Measurements from ENCODE around the gene ADORA3. TPM values are rescaled to one million over a fixed set of nuclear protein-coding genes. Genes with fewer than 3 reads are reported as not detected.

ADORA3 gene
- polyA plus RNA-seq, 6 donors from 2014 or later = 0.23 to 0.39 TPM; not detected in 4

DNA sequence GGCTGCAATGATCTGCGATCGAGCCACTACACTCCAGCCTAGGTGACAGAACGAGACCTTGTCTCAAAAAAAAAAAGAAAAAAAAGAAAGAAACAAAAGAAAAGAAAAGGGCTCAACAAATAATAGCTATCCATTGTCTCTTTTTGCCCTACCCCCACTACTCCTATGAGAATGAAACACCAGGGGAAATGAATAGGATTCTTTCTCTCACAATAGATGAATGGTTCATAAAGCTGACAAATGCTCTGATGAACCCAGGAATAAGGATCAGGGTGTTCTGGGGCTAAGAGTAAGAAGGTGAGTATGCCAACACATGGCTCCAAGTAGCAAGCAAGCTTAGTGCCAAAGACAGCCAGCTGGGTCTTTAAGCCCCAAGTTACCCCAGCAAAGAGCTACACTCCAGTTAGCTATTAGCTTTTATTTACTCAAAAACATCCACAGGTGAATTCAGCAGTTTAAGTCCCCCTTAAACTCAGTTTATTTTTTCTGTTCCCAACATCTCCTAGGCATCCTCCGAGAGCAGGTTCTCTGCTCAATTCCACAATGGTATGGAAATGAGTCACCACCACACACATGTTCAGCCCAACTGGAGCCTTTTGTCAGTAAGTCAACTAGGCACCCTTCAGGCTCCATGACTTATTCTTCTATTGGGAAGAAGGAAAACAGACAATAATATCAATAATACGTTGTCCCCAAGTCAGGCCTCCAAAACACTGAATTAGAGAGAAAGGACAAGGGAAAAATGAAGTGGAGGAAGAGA lies 4.2 kb downstream of the ADORA3 start:
- Mint-ChIP-seq H3K27me3 (no peaks in the 10 kb centered on the region), H3K4me1 (peaks cover 19 to 20% (median 19%) of the 10 kb centered on the region in 3 donors), H3K4me3 (no peak overlapping the region), H3K36me3 (peaks cover 0 to 6% of the 10 kb centered on the region in 2 donors), H3K9me3 (peaks cover 0 to 11% (median 7%) of the 10 kb centered on the region in 7 donors), H3K27ac (peak overlapping the region in 1 of 6 donors; percentile 64)
- ATAC-seq (ENCODE audit: low read depth in 2 of 2) (no peak), DNase-seq (no peak)

DNA sequence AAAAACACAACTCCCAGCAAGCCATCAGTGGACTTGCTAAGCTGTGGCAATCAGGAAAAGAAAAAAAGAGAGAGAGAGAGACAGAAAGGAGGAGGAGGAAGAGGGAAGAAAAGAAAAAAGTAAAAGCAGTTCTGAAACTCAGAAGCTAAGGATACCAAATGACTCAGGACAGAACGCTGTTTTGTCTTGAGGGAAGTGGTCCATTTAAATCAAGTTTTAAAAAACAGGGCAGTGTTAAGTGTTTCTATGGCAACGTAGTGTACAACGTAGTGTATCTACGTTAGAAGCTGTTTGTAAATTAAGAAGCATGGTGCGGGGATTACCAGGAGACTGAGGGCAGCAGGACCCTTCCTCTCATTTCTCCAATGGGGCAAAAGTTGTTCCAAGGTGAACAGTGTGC lies 5.8 kb downstream of the ADORA3 start:
- no peak for ATAC-seq (ENCODE audit: low read depth in 2 of 2)
- no peaks in the 10 kb centered on the region for H3K27me3 Mint-ChIP-seq
- no peak for DNase-seq
- H3K4me3 Mint-ChIP-seq = no peak overlapping the region
- H3K4me1 Mint-ChIP-seq = peaks cover 2 to 9% (median 6%) of the 10 kb centered on the region in 3 donors
- peaks cover 0 to 6% of the 10 kb centered on the region in 2 donors for H3K36me3 Mint-ChIP-seq
- peaks cover 0 to 11% (median 7%) of the 10 kb centered on the region in 7 donors for H3K9me3 Mint-ChIP-seq
- H3K27ac Mint-ChIP-seq = peak overlapping the region in 2 of 6 donors; percentile 59 to 64

DNA sequence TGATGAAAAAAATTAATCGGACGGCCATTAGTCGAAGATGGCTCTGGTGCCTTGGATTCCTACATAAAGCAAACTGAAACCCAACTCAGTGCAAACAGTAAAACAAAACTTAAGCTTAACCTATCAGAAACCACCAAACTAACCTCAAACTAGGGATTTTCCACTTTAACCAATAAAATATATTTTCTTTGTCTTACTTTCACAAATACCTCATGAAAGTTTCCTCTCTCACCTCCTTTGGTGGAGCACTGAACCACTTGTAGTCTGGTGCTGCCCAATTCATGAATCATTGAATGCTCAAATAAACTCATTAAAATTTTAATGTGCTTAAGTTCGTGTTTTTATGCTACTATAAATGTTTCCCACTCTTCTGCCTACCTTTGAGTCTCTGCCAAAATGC lies 7.0 kb downstream of the ADORA3 start:
- ATAC-seq (ENCODE audit: low read depth in 2 of 2) (peak in 1 of 2 donors; percentile 32), DNase-seq (no peak)
- no peaks in the 10 kb centered on the region for H3K27me3 Mint-ChIP-seq
- H3K36me3 Mint-ChIP-seq = peaks cover 0 to 6% of the 10 kb centered on the region in 2 donors
- H3K27ac Mint-ChIP-seq = peak overlapping the region in 2 of 6 donors; percentile 39 to 52
- peaks cover 0 to 8% (median 4%) of the 10 kb centered on the region in 3 donors for H3K4me1 Mint-ChIP-seq
- no peak overlapping the region for H3K4me3 Mint-ChIP-seq
- peaks cover 0 to 11% (median 7%) of the 10 kb centered on the region in 7 donors for H3K9me3 Mint-ChIP-seq

DNA sequence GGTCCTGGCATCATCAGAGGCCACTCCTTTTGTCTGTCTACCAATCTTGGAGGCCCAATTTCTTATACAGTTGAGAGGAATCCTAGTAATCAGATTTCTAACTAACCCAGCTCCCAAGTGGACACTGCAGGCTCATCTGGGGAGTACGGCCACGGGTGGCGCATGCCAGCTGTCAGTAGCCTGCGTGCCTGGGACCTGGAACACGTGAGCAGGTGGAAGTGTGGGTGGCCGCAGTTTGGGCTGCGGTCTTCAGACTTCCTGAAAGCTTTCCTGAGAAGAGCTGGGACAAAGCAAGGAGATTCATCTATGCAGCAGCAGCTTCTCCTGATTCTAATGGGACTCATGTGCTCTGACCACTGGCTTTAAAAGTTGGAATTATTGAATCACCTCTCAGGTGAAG lies 12.4 kb downstream of the ADORA3 start:
- H3K9me3 Mint-ChIP-seq = peaks cover 0 to 4% (median 2%) of the 10 kb centered on the region in 7 donors
- no peaks in the 10 kb centered on the region for H3K27me3 Mint-ChIP-seq

DNA sequence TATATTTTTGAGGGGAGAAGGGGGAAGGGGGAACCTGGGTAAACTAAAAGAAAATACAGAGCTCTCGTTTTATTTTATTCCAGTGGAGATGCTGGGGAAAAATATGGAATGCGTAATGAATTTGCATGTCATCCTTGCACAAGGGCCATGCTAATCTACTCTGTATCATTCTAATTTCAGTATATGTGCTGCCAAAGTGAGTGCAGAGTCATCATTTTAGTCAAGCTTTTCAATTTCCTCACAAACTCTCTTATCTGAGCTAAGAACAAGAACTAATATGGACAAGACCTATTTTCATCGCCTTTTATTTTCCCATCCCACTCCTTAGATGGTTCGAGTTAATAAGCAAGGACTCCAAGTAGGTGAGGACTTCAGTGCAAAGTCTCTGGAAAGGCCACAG lies 13.2 kb downstream of the ADORA3 start:
- H3K27ac Mint-ChIP-seq = no peak overlapping the region
- no peaks in the 10 kb centered on the region for H3K27me3 Mint-ChIP-seq
- H3K9me3 Mint-ChIP-seq = peaks cover 0 to 1% (median 0%) of the 10 kb centered on the region in 7 donors
- H3K4me3 Mint-ChIP-seq = no peak overlapping the region
- ATAC-seq (ENCODE audit: low read depth in 2 of 2) (no peak), DNase-seq (no peak)
- H3K4me1 Mint-ChIP-seq = no peaks in the 10 kb centered on the region
- no peaks in the 10 kb centered on the region for H3K36me3 Mint-ChIP-seq

More for the DNA sequence above, 12.4 kb downstream of the ADORA3 start:
- DNase-seq = no peak
- no peaks in the 10 kb centered on the region for H3K36me3 Mint-ChIP-seq
- H3K4me1 Mint-ChIP-seq = no peaks in the 10 kb centered on the region
- ATAC-seq (ENCODE audit: low read depth in 2 of 2) = no peak
- H3K27ac Mint-ChIP-seq = no peak overlapping the region
- H3K4me3 Mint-ChIP-seq = peak overlapping the region in 1 of 8 donors; percentile 76

DNA sequence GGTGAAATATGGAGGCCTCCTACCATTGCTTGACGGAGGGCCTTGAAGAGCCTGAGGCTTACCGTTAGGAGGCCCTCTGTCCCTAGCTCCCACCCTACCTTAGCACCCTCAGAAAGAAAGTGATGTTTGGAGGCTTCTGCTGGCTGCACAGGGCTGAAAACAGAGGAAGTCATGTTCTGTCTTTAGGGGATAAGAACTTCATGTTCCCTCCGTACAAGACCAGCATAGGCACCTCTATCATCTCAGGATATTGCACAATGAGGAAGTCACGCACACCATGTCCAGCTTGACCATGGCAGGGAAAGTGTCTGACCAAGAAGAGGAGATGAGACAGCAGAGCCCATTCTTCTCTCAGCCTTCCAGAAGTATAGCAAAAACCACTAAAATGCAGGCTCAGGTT lies 13.8 kb downstream of the ADORA3 start:
- no peak for DNase-seq
- Mint-ChIP-seq H3K9me3 (no peaks in the 10 kb centered on the region), H3K27ac (no peak overlapping the region), H3K36me3 (no peaks in the 10 kb centered on the region), H3K4me3 (no peak overlapping the region), H3K4me1 (no peaks in the 10 kb centered on the region), H3K27me3 (no peaks in the 10 kb centered on the region)
- ATAC-seq (ENCODE audit: low read depth in 2 of 2) = no peak

DNA sequence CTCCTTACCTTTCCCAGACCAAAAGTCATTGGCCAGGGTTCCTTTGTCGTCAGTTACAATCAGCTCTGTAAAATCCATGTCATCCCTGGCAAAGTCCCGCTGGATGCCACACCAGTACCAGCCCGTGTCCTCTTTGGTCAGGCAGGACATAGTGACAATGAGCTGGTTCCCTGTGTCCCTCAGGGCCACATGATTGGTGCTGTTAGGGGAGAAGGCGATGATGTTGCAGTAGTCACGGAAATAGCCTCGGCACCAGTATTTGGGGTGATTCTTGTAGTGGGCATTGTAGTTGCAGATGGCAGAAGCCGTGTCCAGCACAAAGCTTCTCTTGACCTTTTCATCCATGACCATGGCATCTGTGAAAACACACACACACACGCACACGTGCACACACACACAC lies 14.8 kb downstream of the ADORA3 start:
- DNase-seq (no peak), ATAC-seq (ENCODE audit: low read depth in 2 of 2) (no peak)
- peaks cover 0 to 3% (median 0%) of the 10 kb centered on the region in 3 donors for H3K4me1 Mint-ChIP-seq
- H3K27me3 Mint-ChIP-seq = no peaks in the 10 kb centered on the region
- peak overlapping the region in 1 of 6 donors; percentile 48 for H3K27ac Mint-ChIP-seq
- H3K36me3 Mint-ChIP-seq = no peaks in the 10 kb centered on the region
- no peaks in the 10 kb centered on the region for H3K9me3 Mint-ChIP-seq
- H3K4me3 Mint-ChIP-seq = no peak overlapping the region

DNA sequence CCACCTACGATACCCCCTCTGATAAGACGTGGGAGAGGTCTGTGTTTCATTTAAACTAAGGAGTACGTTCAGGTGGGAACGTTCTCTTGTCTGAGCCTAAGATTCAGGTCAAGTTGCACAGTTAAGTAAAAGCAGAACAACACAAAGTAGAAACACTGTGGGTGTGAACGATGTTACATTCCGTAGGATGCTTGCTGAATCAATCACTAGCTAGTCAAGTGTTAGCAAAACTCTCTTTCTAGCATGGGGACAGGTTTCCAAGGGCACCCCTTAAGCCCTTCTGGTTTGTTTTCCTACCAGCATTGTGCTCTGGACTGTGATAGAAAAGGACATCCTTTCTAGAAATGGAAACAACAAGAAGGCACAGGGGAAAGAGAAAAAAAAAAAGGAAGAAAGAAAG lies 16.3 kb downstream of the ADORA3 start:
- Mint-ChIP-seq H3K36me3 (no peaks in the 10 kb centered on the region), H3K27ac (no peak overlapping the region), H3K4me3 (no peak overlapping the region), H3K9me3 (no peaks in the 10 kb centered on the region), H3K27me3 (no peaks in the 10 kb centered on the region), H3K4me1 (peaks cover 0 to 4% (median 0%) of the 10 kb centered on the region in 3 donors)
- ATAC-seq (ENCODE audit: low read depth in 2 of 2) (no peak), DNase-seq (no peak)

DNA sequence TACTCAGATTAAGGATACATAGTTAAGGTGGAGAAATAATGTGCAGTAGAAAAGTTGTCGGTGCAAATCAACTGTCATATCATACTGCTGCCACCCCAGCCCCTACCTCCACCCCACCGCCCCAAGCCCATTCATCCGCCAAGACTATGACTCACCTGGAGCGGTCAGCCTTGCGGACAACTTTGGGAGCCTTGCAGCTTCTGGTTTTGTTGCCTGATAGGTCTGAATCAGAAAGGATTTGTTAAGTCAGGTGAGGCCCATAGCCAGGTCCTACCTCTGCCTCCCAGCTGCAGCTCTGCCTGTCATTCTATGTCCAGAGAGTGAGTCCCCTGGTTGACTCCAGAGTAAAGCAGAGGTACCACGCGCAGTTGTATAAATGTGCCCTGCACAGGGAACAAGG lies 17.0 kb downstream of the ADORA3 start:
- Mint-ChIP-seq H3K9me3 (no peaks in the 10 kb centered on the region), H3K27me3 (no peaks in the 10 kb centered on the region), H3K36me3 (no peaks in the 10 kb centered on the region), H3K4me3 (no peak overlapping the region), H3K4me1 (peaks cover 0 to 9% (median 3%) of the 10 kb centered on the region in 3 donors), H3K27ac (no peak overlapping the region)
- ATAC-seq (ENCODE audit: low read depth in 2 of 2) = no peak
- no peak for DNase-seq

DNA sequence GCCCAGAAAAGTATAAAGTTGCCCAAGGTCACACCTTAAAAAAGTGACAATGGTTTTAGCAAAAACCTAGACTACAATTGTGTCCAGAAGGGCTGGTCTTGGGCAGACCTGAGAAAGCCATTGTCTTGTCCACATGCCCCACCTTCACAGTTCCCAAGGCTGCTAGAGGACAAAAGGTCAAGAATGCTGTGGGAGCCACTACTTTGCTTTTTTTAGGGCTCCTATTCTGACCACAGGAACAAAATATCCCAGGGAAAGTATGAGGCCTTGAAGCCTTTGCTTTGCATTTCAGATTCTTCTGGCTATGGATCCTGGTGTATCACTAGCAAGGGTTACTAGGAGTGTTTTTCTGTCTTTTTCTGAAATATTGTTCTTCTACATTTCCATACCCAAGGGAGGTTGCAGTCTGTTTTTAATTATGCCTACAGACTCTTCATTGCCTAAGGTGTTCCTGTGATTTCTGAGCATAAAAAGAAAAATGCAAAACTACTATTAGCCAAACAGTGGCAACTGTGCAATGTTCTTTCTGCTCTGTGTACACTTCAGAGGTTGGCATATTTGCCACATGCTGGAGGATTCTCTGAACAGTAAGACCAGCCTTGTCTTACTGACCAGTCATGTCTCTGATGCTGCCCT lies 18.9 kb downstream of the ADORA3 start:
- no peak for DNase-seq
- no peaks in the 10 kb centered on the region for H3K27me3 Mint-ChIP-seq
- peak overlapping the region in 2 of 6 donors; percentile 58 to 63 for H3K27ac Mint-ChIP-seq
- H3K36me3 Mint-ChIP-seq = no peaks in the 10 kb centered on the region
- ATAC-seq (ENCODE audit: low read depth in 2 of 2) = no peak
- peaks cover 11 to 21% (median 15%) of the 10 kb centered on the region in 3 donors for H3K4me1 Mint-ChIP-seq
- H3K9me3 Mint-ChIP-seq = no peaks in the 10 kb centered on the region
- no peak overlapping the region for H3K4me3 Mint-ChIP-seq

DNA sequence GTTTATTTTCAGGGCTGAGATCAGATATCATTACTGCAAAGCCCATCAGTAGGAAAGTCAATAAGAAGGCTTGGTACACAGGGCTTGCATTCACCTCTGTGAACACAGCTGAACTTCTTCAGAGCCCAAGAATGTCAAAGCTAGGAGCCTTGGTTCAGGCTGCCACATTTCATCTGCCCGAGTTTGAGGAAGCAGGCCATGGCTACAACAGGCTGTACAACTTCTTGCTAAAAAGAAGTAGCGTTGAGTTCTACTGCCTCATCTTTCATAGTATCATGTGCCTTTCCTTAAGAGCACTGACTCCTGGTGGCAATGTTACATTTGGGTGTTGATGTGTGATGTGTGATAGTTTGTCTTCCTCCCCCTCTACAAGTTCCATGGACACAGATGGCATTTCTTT lies 19.6 kb downstream of the ADORA3 start:
- Mint-ChIP-seq H3K27ac (peak overlapping the region in 1 of 6 donors; percentile 24), H3K4me3 (no peak overlapping the region), H3K27me3 (no peaks in the 10 kb centered on the region), H3K4me1 (peaks cover 11 to 21% (median 15%) of the 10 kb centered on the region in 3 donors), H3K36me3 (no peaks in the 10 kb centered on the region), H3K9me3 (no peaks in the 10 kb centered on the region)
- DNase-seq = no peak
- ATAC-seq (ENCODE audit: low read depth in 2 of 2) = no peak

DNA sequence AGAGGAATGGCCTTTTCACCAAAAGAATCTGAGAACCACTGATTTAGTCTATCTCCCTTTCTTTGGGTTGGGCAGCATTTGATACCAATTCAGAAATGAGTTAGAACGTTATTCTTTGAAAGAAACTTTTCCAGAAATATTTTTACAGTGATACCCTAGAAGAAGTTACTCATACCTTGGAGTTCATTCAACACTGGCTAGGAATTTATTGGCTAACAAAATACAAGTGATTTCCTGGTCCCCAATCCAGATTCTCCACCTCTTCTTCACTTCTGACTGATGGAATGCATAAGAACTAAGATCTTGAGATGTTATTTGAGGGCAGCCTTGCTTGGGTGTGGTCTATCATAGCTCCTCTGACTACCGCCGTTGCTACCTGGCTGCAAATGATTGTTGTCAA lies 20.3 kb downstream of the ADORA3 start:
- no peak for DNase-seq
- H3K4me1 Mint-ChIP-seq = peaks cover 16 to 26% (median 19%) of the 10 kb centered on the region in 3 donors
- no peak overlapping the region for H3K27ac Mint-ChIP-seq
- H3K4me3 Mint-ChIP-seq = no peak overlapping the region
- peaks cover 2 to 4% of the 10 kb centered on the region in 2 donors for H3K36me3 Mint-ChIP-seq
- no peaks in the 10 kb centered on the region for H3K27me3 Mint-ChIP-seq
- ATAC-seq (ENCODE audit: low read depth in 2 of 2) = no peak
- no peaks in the 10 kb centered on the region for H3K9me3 Mint-ChIP-seq

DNA sequence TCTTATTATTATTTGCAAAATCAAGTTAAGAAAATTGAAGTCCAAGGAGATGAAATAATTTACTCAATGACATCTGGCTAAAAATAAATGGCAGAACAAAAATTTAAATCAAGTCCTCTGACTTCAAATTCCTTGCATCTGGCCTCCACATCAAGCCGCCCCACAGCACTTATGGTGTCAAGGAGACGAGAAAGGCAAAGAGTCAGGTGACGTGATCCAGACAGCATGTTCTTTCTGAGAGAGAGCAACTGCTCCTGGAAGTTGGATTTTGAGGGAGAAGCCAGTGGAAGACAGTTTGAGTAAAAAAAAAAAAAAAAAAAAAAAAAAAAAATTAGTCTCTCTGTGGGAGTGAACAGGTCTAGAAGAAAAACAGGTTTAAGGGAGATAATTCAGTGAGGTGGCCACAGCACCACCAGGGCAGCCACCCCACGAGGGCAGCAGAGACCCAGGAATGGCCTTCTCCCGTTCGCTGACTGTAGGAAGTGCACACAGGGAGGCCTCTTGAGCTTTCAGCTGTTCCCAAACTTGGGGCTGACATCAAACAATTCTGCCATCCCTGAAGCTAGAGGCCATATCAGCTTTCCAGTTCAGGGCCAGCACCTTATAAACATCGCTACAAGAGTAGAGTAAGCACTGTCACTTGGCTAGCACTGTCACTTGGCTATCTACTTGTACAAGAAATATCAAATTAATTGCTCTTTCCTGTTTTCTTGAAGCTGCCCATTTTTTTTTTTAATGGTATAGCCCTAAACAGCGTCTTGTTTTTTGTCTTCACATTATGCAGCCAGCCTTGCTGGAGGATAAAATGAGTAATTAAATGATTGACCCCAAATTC lies 21.8 kb downstream of the ADORA3 start:
- Mint-ChIP-seq H3K27me3 (no peaks in the 10 kb centered on the region), H3K9me3 (no peaks in the 10 kb centered on the region), H3K4me1 (peaks cover 31 to 42% (median 35%) of the 10 kb centered on the region in 3 donors), H3K36me3 (peaks cover 8 to 12% of the 10 kb centered on the region in 2 donors), H3K4me3 (no peak overlapping the region), H3K27ac (peak overlapping the region in 3 of 6 donors; percentile 27 to 70 (median 53))
- DNase-seq = peak; percentile 56
- peak; percentile 56 to 63 for ATAC-seq (ENCODE audit: low read depth in 2 of 2)
